ENCODE results near the gene SCRN1. TPM values are rescaled to one million over a fixed set of nuclear protein-coding genes. Genes with fewer than 3 reads are reported as not detected.

SCRN1 gene
- total and polyA plus RNA-seq, 2 of the 4 experiments (the other 2 are of a cell fraction), result 57.1 to 124 TPM

GRCh38 chr7:29924006-29924405 lies 65.6 kb downstream of the SCRN1 start:
- no peak overlapping the region for H3K4me2 ChIP-seq (ENCODE audit: low read depth, low read length)
- no peak overlapping the region for H3K14ac ChIP-seq (replicated peaks; ENCODE audit: low read depth, low read length)
- in situ Hi-C loops (cut with MboI; ENCODE audit: low sequenced_read_pairs) (no loop called here), dilution Hi-C loops (cut with HindIII; ENCODE audit: low sequenced_read_pairs, unreplicated experiment) (no loop called here), intact Hi-C loops (cut with micrococcal nuclease) (loop anchor here (5.0 kb wide), 1 partner anchor 287 kb away; no protein-coding TSS in a partner anchor)
- no peak overlapping the region for H2AK9ac ChIP-seq (replicated peaks; ENCODE audit: low read depth, low read length, poor library complexity)
- WGBS, 2 experiments (ENCODE audit: extremely low coverage in 2 of 2, insufficient read length in 1 of 2), result 84% methylated on average over 5 of the region's 9 CpGs; no CpG with 5 or more reads in 1 of the 2 experiments
- peaks cover 44% of the 10 kb centered on the region for H3K36me3 ChIP-seq (ENCODE audit: control insufficient read depth, insufficient read depth, low read length)
- no peaks in the 10 kb centered on the region for H3K9me1 ChIP-seq (ENCODE audit: insufficient read depth, low read length)
- no peak overlapping the region for H3K9ac ChIP-seq (ENCODE audit: low read depth, low read length)
- H3K27me3 ChIP-seq (ENCODE audit: control insufficient read depth, insufficient read depth, low read length), result no peaks in the 10 kb centered on the region
- no peak overlapping the region for H2AK5ac ChIP-seq (ENCODE audit: low read depth, low read length)
- CTCF ChIA-PET, result no interaction called here
- no peak overlapping the region for H4K91ac ChIP-seq (ENCODE audit: insufficient read depth, low read depth, low read length)
- H3K23ac ChIP-seq (ENCODE audit: low read depth, low read length), result no peak overlapping the region
- TF ChIP-seq RCOR1 (IDR thresholded peaks at IDR 0.05; ENCODE audit: insufficient replicate concordance, low read length) (no peak), CHD1 (IDR thresholded peaks at IDR 0.05; ENCODE audit: low read depth, low read length) (no peak), SMC3 (IDR thresholded peaks at IDR 0.05; ENCODE audit: low read depth, low read length) (no peak), RFX5 (IDR thresholded peaks at IDR 0.05; ENCODE audit: low read depth, low read length) (no peak), NFE2L2 (IDR thresholded peaks at IDR 0.05; ENCODE audit: low read depth, low read length) (no peak)
- no peak overlapping the region for H3K4me3 ChIP-seq (ENCODE audit: insufficient read depth, low read depth, low read length)
- no peak overlapping the region for H4K5ac ChIP-seq (ENCODE audit: low read depth, low read length)
- POLR2A ChIA-PET (ENCODE audit: unreplicated experiment), result no interaction called here
- H3K18ac ChIP-seq (ENCODE audit: low read depth, low read length), result no peak overlapping the region
- no peak overlapping the region for H2BK20ac ChIP-seq (ENCODE audit: low read depth, low read length)
- H3K4ac ChIP-seq (ENCODE audit: low read depth, low read length), result no peak overlapping the region
- H4K8ac ChIP-seq (ENCODE audit: low read depth in 2 of 2, low read length in 2 of 2), result no peak overlapping the region
- no peak overlapping the region for H2BK120ac ChIP-seq (ENCODE audit: low read depth, low read length)
- no peaks in the 10 kb centered on the region for H3K9me3 ChIP-seq (ENCODE audit: control insufficient read depth, insufficient read depth, low read length)
- no peak overlapping the region for H3K27ac ChIP-seq (ENCODE audit: insufficient read depth, low read length)
- H3K4me1 ChIP-seq (ENCODE audit: control insufficient read depth, insufficient read depth, low read length), result no peaks in the 10 kb centered on the region
- H2BK15ac ChIP-seq (ENCODE audit: low read depth, low read length), result no peak overlapping the region
- H2AFZ ChIP-seq (replicated peaks; ENCODE audit: low read length, poor library complexity), result no peak overlapping the region
- H4K20me1 ChIP-seq (ENCODE audit: insufficient read depth, low read length), result peaks cover 5% of the 10 kb centered on the region; the same call in 1 of the 2 replicates
- DNase-seq (no peak), ATAC-seq (ENCODE audit: low read depth) (no peak)
- no peak overlapping the region for H2BK5ac ChIP-seq (ENCODE audit: low read depth, low read length, poor library complexity, severe bottlenecking)
- no TSS peak for BruUV-seq (replicated peaks)
- H3K79me1 ChIP-seq (ENCODE audit: low read depth in 1 of 2, low read length in 2 of 2), result peaks cover 3 to 11% of the 10 kb centered on the region in 2 experiments; a peak in 3 of 4 replicates
- no peak overlapping the region for H3K56ac ChIP-seq (ENCODE audit: extremely low read depth, insufficient read depth, low read length)

All from IMR-90 (cell line).